ENCODE measurements around the gene C4orf54. TPM values are rescaled to one million over a fixed set of nuclear protein-coding genes. Genes with fewer than 3 reads are reported as not detected.

The C4orf54 gene
- total and polyA plus RNA-seq, 2 of the 4 experiments (the other 2 are of a cell fraction): not detected

DNA sequence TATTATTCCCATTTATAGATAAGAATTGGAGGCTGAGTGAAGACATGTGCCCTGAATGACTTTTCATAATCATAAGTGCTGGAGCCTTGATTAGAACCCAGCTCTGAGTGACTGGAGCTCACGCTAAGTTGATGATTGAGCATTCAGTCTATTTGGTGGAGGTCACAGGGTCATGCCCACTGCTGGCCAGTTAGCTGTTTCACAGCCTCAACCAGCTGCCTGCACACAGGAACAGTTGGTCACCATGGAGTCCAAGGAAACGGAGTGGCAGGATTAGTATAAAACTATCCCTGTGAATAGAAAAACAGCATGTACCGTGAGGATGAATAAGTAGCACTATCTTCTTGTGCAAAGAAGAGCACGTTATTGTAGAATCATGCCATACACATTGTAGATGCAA is 1.0 kb upstream of the C4orf54 start:
- Histone ChIP-seq H2BK15ac (ENCODE audit: low read depth, low read length) (no peak overlapping the region; the same call in 2 of the 3 replicates), H3K56ac (ENCODE audit: extremely low read depth, insufficient read depth, low read length) (no peak overlapping the region), H3K4me1 (ENCODE audit: control insufficient read depth, insufficient read depth, low read length) (peaks cover 2% of the 10 kb centered on the region; the same call in 1 of the 2 replicates), H2BK5ac (ENCODE audit: low read depth, low read length, poor library complexity, severe bottlenecking) (no peak overlapping the region), H3K18ac (ENCODE audit: low read depth, low read length) (no peak overlapping the region), H3K14ac (replicated peaks; ENCODE audit: low read depth, low read length) (no peak overlapping the region), H2AK9ac (replicated peaks; ENCODE audit: low read depth, low read length, poor library complexity) (no peak overlapping the region), H3K27ac (ENCODE audit: insufficient read depth, low read length) (no peak overlapping the region), H3K36me3 (ENCODE audit: control insufficient read depth, insufficient read depth, low read length) (no peaks in the 10 kb centered on the region), H3K4ac (ENCODE audit: low read depth, low read length) (no peak overlapping the region), H2BK120ac (ENCODE audit: low read depth, low read length) (no peak overlapping the region), H3K9me3 (ENCODE audit: control insufficient read depth, insufficient read depth, low read length) (no peaks in the 10 kb centered on the region), H4K91ac (ENCODE audit: insufficient read depth, low read depth, low read length) (no peak overlapping the region), H4K5ac (ENCODE audit: low read depth, low read length) (no peak overlapping the region), H3K79me1 (ENCODE audit: low read depth in 1 of 2, low read length in 2 of 2) (no peaks in the 10 kb centered on the region), H2BK20ac (ENCODE audit: low read depth, low read length) (no peak overlapping the region), H3K4me3 (ENCODE audit: insufficient read depth, low read depth, low read length) (no peak overlapping the region), H4K20me1 (ENCODE audit: insufficient read depth, low read length) (no peaks in the 10 kb centered on the region), H3K9ac (ENCODE audit: low read depth, low read length) (no peak overlapping the region), H4K8ac (ENCODE audit: low read depth in 2 of 2, low read length in 2 of 2) (no peak overlapping the region), H2AK5ac (ENCODE audit: low read depth, low read length) (no peak overlapping the region), H3K23ac (ENCODE audit: low read depth, low read length) (no peak overlapping the region), H3K27me3 (ENCODE audit: control insufficient read depth, insufficient read depth, low read length) (no peaks in the 10 kb centered on the region), H3K9me1 (ENCODE audit: insufficient read depth, low read length) (no peaks in the 10 kb centered on the region), H2AFZ (replicated peaks; ENCODE audit: low read length, poor library complexity) (no peak overlapping the region), H3K4me2 (ENCODE audit: low read depth, low read length) (no peak overlapping the region)
- no peak for DNase-seq
- in situ Hi-C loops (cut with MboI; ENCODE audit: low sequenced_read_pairs): no loop called here
- 80% methylated on average over 1 of the region's 4 CpGs; no CpG with 5 or more reads in 1 of the 2 experiments for WGBS, 2 experiments (ENCODE audit: extremely low coverage in 2 of 2, insufficient read length in 1 of 2)
- ChIA-PET POLR2A (ENCODE audit: unreplicated experiment) (no interaction called here), CTCF (no interaction called here)
- dilution Hi-C loops (cut with HindIII; ENCODE audit: low sequenced_read_pairs, unreplicated experiment): no loop called here
- TF ChIP-seq RAD21 (IDR thresholded peaks at IDR 0.05; ENCODE audit: low read length): no peak
- TF ChIP-seq MAZ (IDR thresholded peaks at IDR 0.05; ENCODE audit: borderline replicate concordance, low read depth, low read length): no peak
- TF ChIP-seq, protein P1, sequence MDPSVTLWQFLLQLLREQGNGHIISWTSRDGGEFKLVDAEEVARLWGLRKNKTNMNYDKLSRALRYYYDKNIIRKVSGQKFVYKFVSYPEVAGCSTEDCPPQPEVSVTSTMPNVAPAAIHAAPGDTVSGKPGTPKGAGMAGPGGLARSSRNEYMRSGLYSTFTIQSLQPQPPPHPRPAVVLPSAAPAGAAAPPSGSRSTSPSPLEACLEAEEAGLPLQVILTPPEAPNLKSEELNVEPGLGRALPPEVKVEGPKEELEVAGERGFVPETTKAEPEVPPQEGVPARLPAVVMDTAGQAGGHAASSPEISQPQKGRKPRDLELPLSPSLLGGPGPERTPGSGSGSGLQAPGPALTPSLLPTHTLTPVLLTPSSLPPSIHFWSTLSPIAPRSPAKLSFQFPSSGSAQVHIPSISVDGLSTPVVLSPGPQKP (IDR thresholded peaks at IDR 0.05; ENCODE audit: borderline replicate concordance, low read depth, low read length): no peak
- TF ChIP-seq BHLHE40 (IDR thresholded peaks at IDR 0.05; ENCODE audit: low read depth, low read length): no peak
- TF ChIP-seq MAFK (IDR thresholded peaks at IDR 0.05; ENCODE audit: low read depth, low read length): no peak
- TF ChIP-seq, protein P2, sequence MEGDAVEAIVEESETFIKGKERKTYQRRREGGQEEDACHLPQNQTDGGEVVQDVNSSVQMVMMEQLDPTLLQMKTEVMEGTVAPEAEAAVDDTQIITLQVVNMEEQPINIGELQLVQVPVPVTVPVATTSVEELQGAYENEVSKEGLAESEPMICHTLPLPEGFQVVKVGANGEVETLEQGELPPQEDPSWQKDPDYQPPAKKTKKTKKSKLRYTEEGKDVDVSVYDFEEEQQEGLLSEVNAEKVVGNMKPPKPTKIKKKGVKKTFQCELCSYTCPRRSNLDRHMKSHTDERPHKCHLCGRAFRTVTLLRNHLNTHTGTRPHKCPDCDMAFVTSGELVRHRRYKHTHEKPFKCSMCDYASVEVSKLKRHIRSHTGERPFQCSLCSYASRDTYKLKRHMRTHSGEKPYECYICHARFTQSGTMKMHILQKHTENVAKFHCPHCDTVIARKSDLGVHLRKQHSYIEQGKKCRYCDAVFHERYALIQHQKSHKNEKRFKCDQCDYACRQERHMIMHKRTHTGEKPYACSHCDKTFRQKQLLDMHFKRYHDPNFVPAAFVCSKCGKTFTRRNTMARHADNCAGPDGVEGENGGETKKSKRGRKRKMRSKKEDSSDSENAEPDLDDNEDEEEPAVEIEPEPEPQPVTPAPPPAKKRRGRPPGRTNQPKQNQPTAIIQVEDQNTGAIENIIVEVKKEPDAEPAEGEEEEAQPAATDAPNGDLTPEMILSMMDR (conservative IDR thresholded peaks at IDR 0.05; ENCODE audit: low read depth, low read length): no peak
- no peak for TF ChIP-seq CEBPB (IDR thresholded peaks at IDR 0.05; ENCODE audit: low read depth, low read length)
- no peak for TF ChIP-seq RFX5 (IDR thresholded peaks at IDR 0.05; ENCODE audit: low read depth, low read length)
- no peak for TF ChIP-seq MXI1 (IDR thresholded peaks at IDR 0.05; ENCODE audit: borderline replicate concordance, low read depth, low read length)
- TF ChIP-seq, protein P3, sequence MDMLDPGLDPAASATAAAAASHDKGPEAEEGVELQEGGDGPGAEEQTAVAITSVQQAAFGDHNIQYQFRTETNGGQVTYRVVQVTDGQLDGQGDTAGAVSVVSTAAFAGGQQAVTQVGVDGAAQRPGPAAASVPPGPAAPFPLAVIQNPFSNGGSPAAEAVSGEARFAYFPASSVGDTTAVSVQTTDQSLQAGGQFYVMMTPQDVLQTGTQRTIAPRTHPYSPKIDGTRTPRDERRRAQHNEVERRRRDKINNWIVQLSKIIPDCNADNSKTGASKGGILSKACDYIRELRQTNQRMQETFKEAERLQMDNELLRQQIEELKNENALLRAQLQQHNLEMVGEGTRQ (IDR thresholded peaks at IDR 0.05; ENCODE audit: low read depth, low read length): no peak
- no peak for ATAC-seq (ENCODE audit: low read depth)
- intact Hi-C loops (cut with micrococcal nuclease): no loop called here
- BruUV-seq (replicated peaks): no TSS peak

All from IMR-90 (cell line).